ENCODE data around the gene TNFAIP6. TPM values are rescaled to one million over a fixed set of nuclear protein-coding genes. Genes with fewer than 3 reads are reported as not detected.

The TNFAIP6 gene
- polyA plus RNA-seq (2012; rRNA removed): 0.58 and 1.0 TPM in 2 replicates
- 1.6 and 1.7 TPM in 2 replicates for polyA plus RNA-seq (2012; cell fraction: cytosol; rRNA removed)
- 0.50 and 1.3 TPM in 2 replicates for polyA plus RNA-seq (2012; cell fraction: nucleus; rRNA removed)

DNA sequence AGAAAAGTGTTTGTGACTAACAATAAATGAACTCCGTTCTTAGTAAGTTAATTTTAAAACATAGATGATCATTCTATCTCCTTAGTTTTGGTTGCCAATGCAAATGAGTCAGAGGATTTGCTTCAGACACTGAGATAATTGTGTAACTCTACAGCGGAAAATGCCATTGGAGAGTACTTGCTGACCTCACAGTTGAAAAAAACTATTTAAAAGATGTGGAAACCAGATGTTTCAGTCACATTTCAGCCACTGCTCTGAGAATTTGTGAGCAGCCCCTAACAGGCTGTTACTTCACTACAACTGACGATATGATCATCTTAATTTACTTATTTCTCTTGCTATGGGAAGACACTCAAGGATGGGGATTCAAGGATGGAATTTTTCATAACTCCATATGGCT lies at the start of gene TNFAIP6:
TNFAIP6 (plus strand) TSS at position 234 of the 400 bp plus-strand sequence; CDS start at position 309, 75 bp downstream.
- no peaks in the 10 kb centered on the region for H3K36me3 ChIP-seq (replicated peaks in 1 of 2; ENCODE audit: control insufficient read depth in 1 of 2, insufficient read depth in 2 of 2, low read length in 1 of 2)
- H3F3A ChIP-seq (replicated peaks; ENCODE audit: insufficient read depth): peaks cover 4% of the 10 kb centered on the region
- H3K27me3 ChIP-seq (ENCODE audit: insufficient read depth): no peaks in the 10 kb centered on the region
- no peaks in the 10 kb centered on the region for H3K9me3 ChIP-seq
- H3K9me2 ChIP-seq: no peaks in the 10 kb centered on the region
- H3K4me1 ChIP-seq (ENCODE audit: control insufficient read depth in 1 of 2, insufficient read depth in 2 of 2, low read depth in 1 of 2, low read length in 1 of 2): peaks cover 0 to 12% of the 10 kb centered on the region in 2 experiments; a peak in 2 of 4 replicates
- H3K79me2 ChIP-seq (ENCODE audit: insufficient read depth): no peaks in the 10 kb centered on the region
- CTCF ChIA-PET: no interaction called here
- 11% methylated on average over 3 of the region's 3 CpGs for WGBS (ENCODE audit: low lambda C conversion rate)
- H3K9ac ChIP-seq: peak within 1 kb of the TSS; percentile 37; the same call in 1 of the 2 replicates
- H3K4me3 ChIP-seq (ENCODE audit: low read depth in 2 of 2, low read length in 1 of 2): no peak within 1 kb of the TSS; a peak in 1 of 4 replicates
- H3K27ac ChIP-seq (ENCODE audit: low read depth in 2 of 2, low read length in 1 of 2): peak within 1 kb of the TSS; percentile 76 to 82
- peak within 1 kb of the TSS; percentile 15; the same call in 1 of the 2 replicates for H3K4me2 ChIP-seq
- DNase-seq: peak; percentile 47
- peak within 1 kb of the TSS; percentile 53 for H2AFZ ChIP-seq (ENCODE audit: low read depth)
- POLR2A ChIA-PET: no interaction called here
- TF ChIP-seq RCOR1 (IDR thresholded peaks at IDR 0.05; ENCODE audit: low read length) (0 out of 2 replicates have a peak, but pooled peaks have one; percentile 42), FOXM1 (IDR thresholded peaks at IDR 0.05; ENCODE audit: low read depth) (0 out of 2 replicates have a peak, but pooled peaks have one; percentile 35), EZH2phosphoT487 (IDR thresholded peaks at IDR 0.05; ENCODE audit: borderline replicate concordance, low read depth) (no peak), JUND (IDR thresholded peaks at IDR 0.05) (0 out of 2 replicates have a peak, but pooled peaks have one; percentile 19), RAD21 (IDR thresholded peaks at IDR 0.05; ENCODE audit: low read length) (0 out of 2 replicates have a peak, but pooled peaks have one; percentile 11), POLR2AphosphoS5 (IDR thresholded peaks at IDR 0.05; ENCODE audit: low read depth, low read length) (no peak), SMC3 (IDR thresholded peaks at IDR 0.05; ENCODE audit: low read depth, low read length) (no peak), FOSL2 (IDR thresholded peaks at IDR 0.05; ENCODE audit: borderline replicate concordance, low read depth) (peak; percentile 32; the same call in 1 of the 2 replicates), SIN3A (IDR thresholded peaks at IDR 0.05; ENCODE audit: borderline replicate concordance, low read depth, low read length) (no peak), NFIC (IDR thresholded peaks at IDR 0.05; ENCODE audit: borderline replicate concordance) (peak; percentile 25; the same call in 1 of the 2 replicates), CHD2 (IDR thresholded peaks at IDR 0.05; ENCODE audit: low read length, partially characterized antibody) (no peak), GABPA (IDR thresholded peaks at IDR 0.05; ENCODE audit: low read depth) (no peak), MXI1 (IDR thresholded peaks at IDR 0.05; ENCODE audit: low read depth, low read length) (peak; percentile 65; the same call in 1 of the 2 replicates), TAF1 (IDR thresholded peaks at IDR 0.05; ENCODE audit: borderline replicate concordance, low read depth, low read length) (no peak), RFX5 (IDR thresholded peaks at IDR 0.05; ENCODE audit: low read length) (peak; percentile 66), EP300 (IDR thresholded peaks at IDR 0.05; ENCODE audit: borderline replicate concordance in 1 of 2, low read depth in 1 of 2, low read length in 1 of 2) (no peak), MEF2A (IDR thresholded peaks at IDR 0.05; ENCODE audit: borderline replicate concordance, low read depth) (no peak), TCF12 (IDR thresholded peaks at IDR 0.05) (peak; percentile 73), PBX3 (IDR thresholded peaks at IDR 0.05) (peak; percentile 11; the same call in 1 of the 2 replicates)
- TF ChIP-seq, protein P1, sequence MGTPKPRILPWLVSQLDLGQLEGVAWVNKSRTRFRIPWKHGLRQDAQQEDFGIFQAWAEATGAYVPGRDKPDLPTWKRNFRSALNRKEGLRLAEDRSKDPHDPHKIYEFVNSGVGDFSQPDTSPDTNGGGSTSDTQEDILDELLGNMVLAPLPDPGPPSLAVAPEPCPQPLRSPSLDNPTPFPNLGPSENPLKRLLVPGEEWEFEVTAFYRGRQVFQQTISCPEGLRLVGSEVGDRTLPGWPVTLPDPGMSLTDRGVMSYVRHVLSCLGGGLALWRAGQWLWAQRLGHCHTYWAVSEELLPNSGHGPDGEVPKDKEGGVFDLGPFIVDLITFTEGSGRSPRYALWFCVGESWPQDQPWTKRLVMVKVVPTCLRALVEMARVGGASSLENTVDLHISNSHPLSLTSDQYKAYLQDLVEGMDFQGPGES (IDR thresholded peaks at IDR 0.05; ENCODE audit: low read depth, low read length): no peak
- TF ChIP-seq, protein P2, sequence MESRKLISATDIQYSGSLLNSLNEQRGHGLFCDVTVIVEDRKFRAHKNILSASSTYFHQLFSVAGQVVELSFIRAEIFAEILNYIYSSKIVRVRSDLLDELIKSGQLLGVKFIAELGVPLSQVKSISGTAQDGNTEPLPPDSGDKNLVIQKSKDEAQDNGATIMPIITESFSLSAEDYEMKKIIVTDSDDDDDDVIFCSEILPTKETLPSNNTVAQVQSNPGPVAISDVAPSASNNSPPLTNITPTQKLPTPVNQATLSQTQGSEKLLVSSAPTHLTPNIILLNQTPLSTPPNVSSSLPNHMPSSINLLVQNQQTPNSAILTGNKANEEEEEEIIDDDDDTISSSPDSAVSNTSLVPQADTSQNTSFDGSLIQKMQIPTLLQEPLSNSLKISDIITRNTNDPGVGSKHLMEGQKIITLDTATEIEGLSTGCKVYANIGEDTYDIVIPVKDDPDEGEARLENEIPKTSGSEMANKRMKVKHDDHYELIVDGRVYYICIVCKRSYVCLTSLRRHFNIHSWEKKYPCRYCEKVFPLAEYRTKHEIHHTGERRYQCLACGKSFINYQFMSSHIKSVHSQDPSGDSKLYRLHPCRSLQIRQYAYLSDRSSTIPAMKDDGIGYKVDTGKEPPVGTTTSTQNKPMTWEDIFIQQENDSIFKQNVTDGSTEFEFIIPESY (IDR thresholded peaks at IDR 0.05; ENCODE audit: borderline replicate concordance, low read depth): no peak
- TF ChIP-seq, protein P3, sequence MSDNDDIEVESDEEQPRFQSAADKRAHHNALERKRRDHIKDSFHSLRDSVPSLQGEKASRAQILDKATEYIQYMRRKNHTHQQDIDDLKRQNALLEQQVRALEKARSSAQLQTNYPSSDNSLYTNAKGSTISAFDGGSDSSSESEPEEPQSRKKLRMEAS (IDR thresholded peaks at IDR 0.05; ENCODE audit: low read depth): peak; percentile 32; the same call in 1 of the 2 replicates
- TF ChIP-seq, protein P4, sequence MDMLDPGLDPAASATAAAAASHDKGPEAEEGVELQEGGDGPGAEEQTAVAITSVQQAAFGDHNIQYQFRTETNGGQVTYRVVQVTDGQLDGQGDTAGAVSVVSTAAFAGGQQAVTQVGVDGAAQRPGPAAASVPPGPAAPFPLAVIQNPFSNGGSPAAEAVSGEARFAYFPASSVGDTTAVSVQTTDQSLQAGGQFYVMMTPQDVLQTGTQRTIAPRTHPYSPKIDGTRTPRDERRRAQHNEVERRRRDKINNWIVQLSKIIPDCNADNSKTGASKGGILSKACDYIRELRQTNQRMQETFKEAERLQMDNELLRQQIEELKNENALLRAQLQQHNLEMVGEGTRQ (IDR thresholded peaks at IDR 0.05; ENCODE audit: borderline replicate concordance, low read depth, low read length): no peak
- TF ChIP-seq, protein P5, sequence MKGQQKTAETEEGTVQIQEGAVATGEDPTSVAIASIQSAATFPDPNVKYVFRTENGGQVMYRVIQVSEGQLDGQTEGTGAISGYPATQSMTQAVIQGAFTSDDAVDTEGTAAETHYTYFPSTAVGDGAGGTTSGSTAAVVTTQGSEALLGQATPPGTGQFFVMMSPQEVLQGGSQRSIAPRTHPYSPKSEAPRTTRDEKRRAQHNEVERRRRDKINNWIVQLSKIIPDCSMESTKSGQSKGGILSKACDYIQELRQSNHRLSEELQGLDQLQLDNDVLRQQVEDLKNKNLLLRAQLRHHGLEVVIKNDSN (IDR thresholded peaks at IDR 0.05; ENCODE audit: borderline replicate concordance, low read depth): no peak
- no peaks in the 10 kb centered on the region for H4K20me1 ChIP-seq (ENCODE audit: insufficient read depth)

All from SK-N-SH (cell line).